Common myeloid progenitor, CD34-positive (primary cell): Measurements from ENCODE around the gene NOP14.
A peak's percentile ranks its signal among the peaks of the same experiment; 100 is the strongest.

Experiments used
- CTCF ChIA-PET: fragments of 350-600 bp; sonication (Branson Sonifier 250); formaldehyde crosslinking; loops from one replicate; lab custom pipeline; 2021; ENCODE audit warnings: antibody characterized with exemption; lab: Charles Lee
- POLR2A ChIA-PET: fragments of 350-600 bp; sonication (Branson Sonifier 250); formaldehyde crosslinking; loops from one replicate; lab custom pipeline; 2021; ENCODE audit warnings: antibody characterized with exemption; lab: Charles Lee
- DNase-seq, 3 donors: peaks; one replicate each; pipeline versions ENCODE4 v3.0.0 to v3.0.0-alpha.2; 2013
- H3K27ac ChIP-seq, 2 experiments: 1 replicate in 1 of 2; 2 replicates in 1 of 2; pipeline ENCODE4 v1.7.0; 2013; ENCODE audit warnings: inconsistent platforms in 2 of 2, low read length in 2 of 2, mild to moderate bottlenecking in 2 of 2, low read depth in 1 of 2, moderate library complexity in 1 of 2; ENCODE audit not compliant: severe bottlenecking in 2 of 2, insufficient read depth in 1 of 2, poor library complexity in 1 of 2
- H3K27me3 ChIP-seq, 5 experiments: replicated peaks in 2 of 5; 1 replicate in 3 of 5; 2 replicates in 2 of 5; pipeline versions ENCODE4 v1.6.1 to v1.7.0; 2013; ENCODE audit warnings: low read length in 4 of 5, mild to moderate bottlenecking in 2 of 5, moderate library complexity in 2 of 5, inconsistent platforms in 1 of 5; ENCODE audit not compliant: insufficient read depth in 5 of 5, control insufficient read depth in 4 of 5
- H3K36me3 ChIP-seq, 4 experiments: 1 replicate in 2 of 4; 2 replicates in 2 of 4; pipeline versions ENCODE4 v1.6.1 to v1.7.0; 2013; ENCODE audit warnings: low read length in 3 of 4, control low read depth in 1 of 4, mild to moderate bottlenecking in 1 of 4; ENCODE audit not compliant: control insufficient read depth in 4 of 4, insufficient read depth in 4 of 4
- H3K4me1 ChIP-seq, 4 experiments: 1 replicate in 3 of 4; 2 replicates in 1 of 4; pipeline versions ENCODE4 v1.6.1 to v1.7.1; 2013; ENCODE audit warnings: low read length in 3 of 4, mild to moderate bottlenecking in 3 of 4, control low read depth in 1 of 4, inconsistent platforms in 1 of 4, moderate library complexity in 1 of 4; ENCODE audit not compliant: control insufficient read depth in 4 of 4, insufficient read depth in 4 of 4; ENCODE audit errors: control extremely low read depth in 1 of 4
- H3K4me3 ChIP-seq, 7 experiments: 1 replicate in 4 of 7; 2 replicates in 3 of 7; pipeline versions ENCODE4 v1.5.1 to v1.7.0; 2013; ENCODE audit warnings: mild to moderate bottlenecking in 7 of 7, low read length in 6 of 7, moderate library complexity in 6 of 7, inconsistent platforms in 2 of 7, low read depth in 2 of 7, control low read depth in 1 of 7; ENCODE audit not compliant: insufficient read depth in 4 of 7, control insufficient read depth in 1 of 7; ENCODE audit errors: extremely low read depth in 1 of 7
- H3K9me3 ChIP-seq, 5 experiments: 1 replicate in 4 of 5; 2 replicates in 1 of 5; pipeline versions ENCODE4 v1.6.1 to v1.7.1; 2013; ENCODE audit warnings: low read length in 4 of 5, mild to moderate bottlenecking in 2 of 5, inconsistent platforms in 1 of 5, low read depth in 1 of 5, moderate library complexity in 1 of 5; ENCODE audit not compliant: control insufficient read depth in 4 of 5, insufficient read depth in 2 of 5; ENCODE audit errors: control extremely low read depth in 1 of 5
- WGBS: methylation state at CpG from one replicate; pipeline ENCODE4 v1.1.5; 2013; ENCODE audit not compliant: insufficient coverage; 5-methylcytosine and 5-hydroxymethylcytosine counted together

NOP14 gene

GRCh38 chr4:2934813-2935761, 28.1 kb downstream of the NOP14 start:
- ChIA-PET POLR2A (interaction anchor here (0.5 kb wide), 1 partner anchor 217 kb away, joined by 4 read pairs; no protein-coding TSS in a partner anchor), CTCF (interaction anchor here (0.6 to 3.3 kb wide), 8 partner anchors 9 to 174 kb away, joined by 3 to 23 read pairs (median 4); partner anchors contain the start of gene GRK4)
- H3K4me3 ChIP-seq, result peak overlapping the region; percentile 80 to 95 (median 88)
- WGBS, result under 1% methylated on average over 57 of the region's 70 CpGs
- H3K36me3 ChIP-seq, result peaks cover 4 to 57% (median 40%) of the 10 kb centered on the region in 4 experiments
- no peaks in the 10 kb centered on the region for H3K9me3 ChIP-seq
- H3K27ac ChIP-seq, result peak overlapping the region; percentile 66 to 79
- peaks cover 6 to 47% (median 41%) of the 10 kb centered on the region in 4 experiments for H3K4me1 ChIP-seq
- peak; percentile 91 to 95 (median 93) for DNase-seq
- H3K27me3 ChIP-seq, result no peaks in the 10 kb centered on the region

GRCh38 chr4:2934077-2934812, 29.0 kb downstream of the NOP14 start:
- peaks cover 4 to 57% (median 38%) of the 10 kb centered on the region in 4 experiments for H3K36me3 ChIP-seq
- peaks cover 6 to 47% (median 41%) of the 10 kb centered on the region in 4 experiments for H3K4me1 ChIP-seq
- H3K27me3 ChIP-seq, result no peaks in the 10 kb centered on the region
- POLR2A ChIA-PET, result no interaction called here
- CTCF ChIA-PET, result interaction anchor here (1.0 to 3.3 kb wide), 2 partner anchors 19 to 30 kb away, joined by 3 to 23 read pairs; partner anchors contain the start of gene GRK4
- H3K4me3 ChIP-seq, result peak overlapping the region; percentile 80 to 95 (median 88)
- no peak overlapping the region for H3K27ac ChIP-seq
- under 1% methylated on average over 30 of the region's 93 CpGs for WGBS
- peak; percentile 15 to 52 (median 44) for DNase-seq
- H3K9me3 ChIP-seq, result no peaks in the 10 kb centered on the region

- Histone ChIP-seq H3K4me3 (peak overlapping the region; percentile 40 to 93 (median 62)), H3K27ac (peak overlapping the region in 1 of 2 experiments; percentile 1), H3K36me3 (peaks cover 0 to 57% (median 35%) of the 10 kb centered on the region in 4 experiments), H3K4me1 (peaks cover 6 to 47% (median 41%) of the 10 kb centered on the region in 4 experiments), H3K27me3 (no peaks in the 10 kb centered on the region), H3K9me3 (no peaks in the 10 kb centered on the region)
- 18% methylated on average over 22 of the region's 31 CpGs for WGBS
- no peak for DNase-seq
- CTCF ChIA-PET, result no interaction called here
- POLR2A ChIA-PET, result no interaction called here
Measured at GRCh38 chr4:2933566-2934076, 29.6 kb downstream of the NOP14 start.

GRCh38 chr4:2932951-2933565, 30.1 kb downstream of the NOP14 start:
- peak overlapping the region in 4 of 7 experiments; percentile 62 to 93 (median 72) for H3K4me3 ChIP-seq
- no peaks in the 10 kb centered on the region for H3K9me3 ChIP-seq
- ChIA-PET POLR2A (no interaction called here), CTCF (no interaction called here)
- DNase-seq, result no peak
- H3K4me1 ChIP-seq, result peaks cover 6 to 47% (median 41%) of the 10 kb centered on the region in 4 experiments
- H3K27me3 ChIP-seq, result no peaks in the 10 kb centered on the region
- 93% methylated on average over 13 of the region's 15 CpGs for WGBS
- H3K36me3 ChIP-seq, result peaks cover 0 to 59% (median 34%) of the 10 kb centered on the region in 4 experiments
- H3K27ac ChIP-seq, result peak overlapping the region in 1 of 2 experiments; percentile 1

- H3K36me3 ChIP-seq, result peaks cover 0 to 59% (median 31%) of the 10 kb centered on the region in 4 experiments
- no peaks in the 10 kb centered on the region for H3K9me3 ChIP-seq
- peaks cover 6 to 47% (median 41%) of the 10 kb centered on the region in 4 experiments for H3K4me1 ChIP-seq
- ChIA-PET POLR2A (no interaction called here), CTCF (no interaction called here)
- no peak for DNase-seq
- H3K27me3 ChIP-seq, result no peaks in the 10 kb centered on the region
- peak overlapping the region in 2 of 7 experiments; percentile 62 to 93 for H3K4me3 ChIP-seq
- WGBS, result 84% methylated on average over 13 of the region's 18 CpGs
- peak overlapping the region in 1 of 2 experiments; percentile 52 for H3K27ac ChIP-seq
Measured at GRCh38 chr4:2932321-2932950, 30.8 kb downstream of the NOP14 start.
